Right renal pelvis (tissue), 4 donors: ENCODE measurements around the gene MVP. TPM values are rescaled to one million over a fixed set of nuclear protein-coding genes. Genes with fewer than 3 reads are reported as not detected.
"Not testable (repeated sequence)": the region's sequence is repeated elsewhere in the genome, so short reads cannot be mapped to it uniquely, and the experiment has no call there.

Experiments used
- DNase-seq, 4 donors: peaks; one replicate each; pipeline ENCODE4 v3.0.0-alpha.2; 2013; ENCODE audit warnings: low read depth in 4 of 4, low spot score in 3 of 4, missing footprints in 1 of 4
- polyA plus RNA-seq, 4 donors: library from polyadenylated mRNA; unstranded; fragments of 120-200 nt; gene quantifications; one replicate each; pipeline ENCODE4 v1.2.1, GENCODE V29; 2013; ENCODE audit not compliant: insufficient read length in 4 of 4

MVP gene
- polyA plus RNA-seq: 10 to 100 TPM; 17.7 to 23.6 (median 21.5) TPM

DNA sequence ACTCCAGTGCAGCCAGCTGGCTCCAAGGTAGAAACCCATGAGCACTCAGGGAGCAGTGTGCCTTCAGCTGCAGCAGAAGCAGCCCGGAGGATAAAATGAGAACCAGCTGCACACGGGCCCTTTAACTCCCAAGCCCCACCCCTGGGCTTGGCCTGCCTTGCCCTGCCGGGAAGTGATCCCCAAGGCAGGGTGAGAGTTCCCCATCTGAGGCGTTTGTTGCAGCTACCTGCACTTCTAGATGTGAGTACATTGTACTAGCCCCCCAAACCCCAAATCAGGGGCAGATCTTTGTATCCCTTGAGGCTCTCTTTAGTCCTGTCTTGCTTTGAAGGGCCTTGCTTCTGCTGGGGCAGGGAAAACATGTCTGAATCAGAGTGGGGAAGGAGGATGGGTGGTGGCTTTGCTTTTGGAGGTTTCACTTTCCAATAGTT is at the start of gene MVP:
Gene MVP (plus strand): TSS at position 192 of the 431 bp plus-strand sequence. CDS start 10,088 bp downstream, outside the sequence.
- no peak for DNase-seq

DNA sequence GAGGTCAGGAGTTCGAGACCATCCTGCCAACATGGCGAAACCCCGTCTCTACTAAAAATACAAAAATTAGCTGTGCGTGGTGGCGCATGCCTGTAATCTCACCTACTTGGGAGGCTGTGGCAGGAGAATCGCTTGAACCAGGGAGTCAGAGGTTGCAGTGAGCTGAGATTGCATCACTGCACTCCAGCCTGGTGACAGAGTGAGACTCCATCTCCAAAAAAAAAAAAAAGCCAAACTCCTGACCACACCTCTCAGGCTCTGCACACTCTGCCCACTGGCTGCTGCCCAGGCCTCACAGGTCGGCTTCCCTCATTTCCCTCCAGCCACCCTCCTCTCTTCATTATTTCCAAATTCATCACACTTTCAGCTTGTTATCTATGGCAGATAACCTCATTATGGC is 47.9 kb upstream of the MVP start:
- DNase-seq: not testable (repeated sequence)

DNA sequence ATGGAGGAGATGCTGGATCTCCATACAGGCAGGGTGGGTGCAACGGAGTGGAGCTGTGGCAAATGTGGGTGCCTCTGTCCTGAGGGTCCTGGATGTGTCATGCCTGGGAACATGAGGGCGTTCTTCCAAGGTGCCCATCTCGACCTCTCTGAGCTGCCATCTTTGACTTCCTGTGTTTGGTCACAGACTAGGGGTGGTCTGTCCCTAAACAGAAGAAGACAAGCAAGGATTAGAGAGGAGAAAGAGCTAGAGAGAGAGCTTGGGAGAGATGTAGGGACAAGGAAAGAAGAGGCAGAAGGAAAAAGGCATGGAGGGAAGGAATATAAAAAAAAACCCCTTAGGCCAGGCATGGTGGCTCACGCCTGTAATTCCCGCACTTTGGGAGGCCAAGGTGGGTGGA is 45.5 kb upstream of the MVP start:
- DNase-seq: no peak

DNA sequence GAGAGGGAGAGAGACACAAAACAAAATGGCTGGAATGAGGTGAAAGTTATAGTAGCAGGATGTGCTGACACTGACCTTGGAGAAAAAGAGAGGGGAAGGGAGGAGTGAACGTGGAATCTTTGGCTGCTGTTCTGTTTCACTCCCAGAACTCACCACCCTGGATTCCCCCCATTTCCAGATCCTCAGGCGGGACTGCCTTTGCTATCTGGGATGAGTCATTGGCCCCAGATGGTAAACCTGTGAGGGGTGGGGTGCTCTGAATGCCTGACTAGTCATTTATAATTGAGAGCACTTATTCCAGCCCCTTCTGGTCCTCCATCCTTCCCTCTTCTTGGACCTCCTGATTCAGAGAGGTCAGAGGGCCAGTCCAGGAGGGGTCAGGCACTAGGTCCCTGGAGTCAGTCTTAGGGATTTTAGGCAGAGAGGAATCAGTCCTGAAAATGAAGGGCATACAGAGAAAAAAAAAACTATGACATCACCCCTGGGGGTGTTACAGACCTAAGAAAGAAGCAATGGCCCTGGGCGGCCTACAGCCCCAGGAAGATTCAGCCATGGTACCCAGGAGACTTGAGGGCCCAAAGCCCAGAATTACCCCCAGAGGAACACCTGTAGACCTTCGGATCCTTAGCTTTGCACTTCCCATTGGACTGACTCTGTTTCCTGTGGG is 44.4 kb upstream of the MVP start:
- no peak for DNase-seq

DNA sequence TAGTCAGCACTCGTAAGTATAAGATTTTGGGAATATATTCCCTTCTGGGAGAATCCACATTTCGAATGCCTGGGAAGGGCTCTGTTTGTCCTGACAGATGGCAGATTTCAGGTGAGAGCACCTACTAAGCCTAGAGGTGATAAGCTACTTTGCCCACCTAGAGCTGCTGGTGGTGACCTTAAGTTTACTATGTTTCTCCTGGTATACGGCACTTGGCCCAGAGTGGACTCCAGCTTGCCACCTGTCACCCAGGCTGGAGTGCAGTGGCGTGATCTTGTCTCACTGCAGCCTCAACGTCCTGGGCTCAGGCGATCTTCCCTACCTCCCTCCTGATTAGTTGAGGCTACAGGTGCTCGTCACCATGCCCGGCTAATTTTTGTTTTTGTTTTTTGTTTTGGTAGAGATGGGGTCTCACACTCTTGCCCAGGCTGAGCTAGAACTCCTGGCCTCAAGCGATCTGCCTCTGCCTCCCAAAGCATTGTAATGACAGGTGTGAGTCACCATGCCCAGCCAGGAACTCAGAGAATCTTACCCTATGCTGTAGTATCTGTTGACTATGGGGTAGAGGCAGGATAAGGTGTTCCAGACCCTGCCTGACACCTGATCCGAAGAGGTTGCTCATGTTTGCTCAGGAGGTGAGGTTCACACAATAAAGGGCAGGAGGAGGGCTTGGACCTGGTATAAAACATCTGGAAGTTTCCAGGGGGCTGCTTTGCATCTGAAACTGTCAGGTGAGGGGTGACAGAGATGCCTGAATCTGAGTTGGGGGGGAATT is 42.5 kb upstream of the MVP start, which contains the start of gene ZG16:
Gene ZG16 (plus strand): TSS at position 681 of the 775 bp plus-strand sequence. CDS start 1,011 bp downstream, outside the sequence.
- no peak for DNase-seq

DNA sequence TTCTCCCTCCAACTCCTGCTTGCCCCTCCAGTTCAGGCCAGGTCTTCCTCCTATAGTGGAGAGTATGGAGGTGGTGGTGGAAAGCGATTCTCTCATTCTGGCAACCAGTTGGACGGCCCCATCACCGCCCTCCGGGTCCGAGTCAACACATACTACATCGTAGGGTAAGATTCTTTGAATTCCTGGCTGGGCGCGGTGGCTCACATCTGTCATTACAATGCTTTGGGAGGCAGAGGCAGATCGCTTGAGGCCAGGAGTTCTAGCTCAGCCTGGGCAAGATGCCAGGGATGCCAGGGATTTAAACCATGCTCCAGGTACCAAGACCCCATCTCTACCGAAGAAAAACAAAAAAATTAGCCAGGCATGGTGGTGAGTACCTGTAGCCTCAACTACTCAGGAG is 40.8 kb upstream of the MVP start:
- DNase-seq: no peak

DNA sequence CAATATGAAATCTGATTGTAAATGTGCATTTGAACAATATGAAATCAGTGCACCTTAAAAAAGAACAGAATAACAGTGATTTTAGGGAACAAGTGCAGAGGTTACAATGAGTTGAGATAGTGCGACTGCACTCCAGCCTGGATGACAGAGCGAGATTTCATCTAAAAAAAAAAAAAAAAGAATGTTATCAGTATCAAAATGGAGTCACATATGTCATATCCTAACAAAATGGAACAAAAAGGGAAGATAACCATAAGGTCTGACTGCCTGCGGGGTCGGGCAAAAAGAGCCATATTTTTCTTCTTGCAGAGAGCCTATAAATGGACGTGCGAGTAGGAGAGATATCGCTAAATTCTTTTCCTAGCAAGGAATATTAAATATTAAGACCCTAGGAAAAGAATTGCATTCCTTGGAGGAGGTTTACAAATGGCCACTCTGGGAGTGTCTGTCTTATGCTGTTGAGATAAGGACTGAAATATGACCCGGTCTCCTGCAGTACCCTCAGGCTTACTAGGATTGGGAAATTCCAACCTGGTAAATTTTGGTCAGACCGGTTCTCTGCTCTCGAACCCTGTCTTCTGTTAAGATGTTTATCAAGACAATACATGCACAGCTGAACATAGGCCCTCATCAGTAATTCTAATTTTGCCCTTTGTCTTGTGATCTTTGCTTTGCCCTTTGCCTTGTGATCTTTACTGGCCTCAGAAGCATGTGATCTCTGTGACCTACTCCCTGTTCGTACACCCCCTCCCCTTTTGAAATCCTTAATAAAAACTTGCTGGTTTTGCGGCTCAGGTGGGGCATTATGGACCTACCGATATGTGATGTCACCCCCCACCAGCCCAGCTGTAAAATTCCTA is 36.9 kb upstream of the MVP start:
- DNase-seq: not testable (repeated sequence)

DNA sequence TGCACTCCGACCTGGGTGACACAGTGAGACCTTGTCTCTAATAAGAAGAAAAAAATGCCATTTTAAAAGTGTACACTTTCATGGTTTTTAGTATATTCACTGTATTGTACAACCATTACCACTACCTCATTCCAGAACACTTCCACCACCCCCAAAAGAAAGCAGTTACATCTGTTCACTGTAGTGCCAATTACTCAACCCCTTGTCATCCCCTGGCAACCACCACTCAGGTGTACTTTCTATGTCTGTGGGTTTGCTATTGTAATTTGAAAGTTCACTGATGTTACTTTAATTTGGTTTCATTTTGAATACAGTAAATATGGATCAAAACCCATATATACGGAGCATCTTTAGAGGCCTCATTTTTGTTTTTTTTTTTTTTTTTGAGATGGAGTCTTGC is 36.1 kb upstream of the MVP start:
- DNase-seq: no peak

DNA sequence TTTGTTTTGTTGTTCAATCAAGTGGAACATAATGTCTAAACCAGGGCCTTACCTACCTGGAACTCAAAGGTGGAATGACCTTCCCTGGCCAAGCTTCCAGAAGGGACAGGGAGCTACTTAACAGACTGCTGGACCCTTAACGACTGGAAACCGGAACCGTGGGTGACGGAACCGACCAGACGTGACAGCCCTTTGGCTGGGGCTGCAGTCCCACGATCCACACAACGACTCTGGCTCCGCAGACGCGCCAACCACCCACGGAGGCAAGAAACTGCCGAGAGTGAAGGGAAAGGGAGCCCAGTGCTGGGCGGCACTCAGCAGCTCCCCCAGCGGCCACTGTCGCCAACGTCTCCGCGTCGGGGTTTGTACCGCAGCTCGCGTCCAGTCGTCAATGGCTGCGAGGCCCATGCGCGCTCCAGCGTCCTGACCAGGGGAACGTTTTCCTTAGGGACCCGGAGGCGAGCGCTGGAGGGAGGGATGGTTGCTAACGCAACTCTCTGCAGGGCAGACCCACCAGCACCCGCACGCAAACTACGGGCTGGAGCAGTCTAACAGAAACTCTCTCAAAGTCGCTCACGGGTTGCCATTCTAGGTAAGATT is 35.3 kb upstream of the MVP start:
- peak in 1 of 4 donors; percentile 44 for DNase-seq

DNA sequence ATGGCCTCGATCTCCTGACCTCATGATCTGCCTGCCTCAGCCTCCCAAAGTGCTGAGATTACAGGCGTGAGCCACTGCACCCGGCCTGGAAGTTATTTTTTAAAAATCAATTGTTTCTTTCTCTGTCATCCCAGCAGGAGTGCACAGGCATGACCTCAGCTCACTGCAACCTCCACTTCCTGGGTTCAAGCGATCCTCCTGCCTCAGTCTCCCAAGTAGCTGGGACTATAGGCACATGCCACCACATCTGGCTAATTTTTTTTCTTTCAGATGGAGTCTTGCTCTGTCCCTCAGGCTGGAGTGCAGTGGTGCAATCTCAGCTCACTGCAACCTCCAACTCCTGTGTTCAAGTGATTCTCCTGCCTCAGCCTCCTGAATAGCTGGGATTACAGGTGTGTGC is 33.1 kb upstream of the MVP start:
- not testable (repeated sequence) for DNase-seq

DNA sequence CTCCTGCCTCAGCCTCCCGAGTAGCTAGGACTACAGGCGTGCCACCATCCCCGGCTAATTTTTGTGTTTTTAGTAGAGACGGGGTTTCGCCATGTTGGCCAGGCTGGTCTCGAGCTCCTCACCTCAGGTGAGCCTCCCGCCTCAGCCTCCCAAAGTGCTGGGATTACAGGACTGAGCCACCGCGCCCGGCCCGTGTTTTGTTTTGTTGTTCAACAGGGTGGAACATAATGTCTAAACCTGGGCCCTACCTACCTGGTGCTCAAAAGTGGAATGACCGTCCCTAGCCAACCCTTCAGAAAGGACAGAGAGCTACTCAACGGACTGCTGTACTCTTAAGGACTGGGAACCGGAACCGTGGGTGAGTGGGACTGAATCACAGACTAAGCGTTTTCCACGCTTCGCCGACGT is 30.5 kb upstream of the MVP start:
- DNase-seq: no peak

DNA sequence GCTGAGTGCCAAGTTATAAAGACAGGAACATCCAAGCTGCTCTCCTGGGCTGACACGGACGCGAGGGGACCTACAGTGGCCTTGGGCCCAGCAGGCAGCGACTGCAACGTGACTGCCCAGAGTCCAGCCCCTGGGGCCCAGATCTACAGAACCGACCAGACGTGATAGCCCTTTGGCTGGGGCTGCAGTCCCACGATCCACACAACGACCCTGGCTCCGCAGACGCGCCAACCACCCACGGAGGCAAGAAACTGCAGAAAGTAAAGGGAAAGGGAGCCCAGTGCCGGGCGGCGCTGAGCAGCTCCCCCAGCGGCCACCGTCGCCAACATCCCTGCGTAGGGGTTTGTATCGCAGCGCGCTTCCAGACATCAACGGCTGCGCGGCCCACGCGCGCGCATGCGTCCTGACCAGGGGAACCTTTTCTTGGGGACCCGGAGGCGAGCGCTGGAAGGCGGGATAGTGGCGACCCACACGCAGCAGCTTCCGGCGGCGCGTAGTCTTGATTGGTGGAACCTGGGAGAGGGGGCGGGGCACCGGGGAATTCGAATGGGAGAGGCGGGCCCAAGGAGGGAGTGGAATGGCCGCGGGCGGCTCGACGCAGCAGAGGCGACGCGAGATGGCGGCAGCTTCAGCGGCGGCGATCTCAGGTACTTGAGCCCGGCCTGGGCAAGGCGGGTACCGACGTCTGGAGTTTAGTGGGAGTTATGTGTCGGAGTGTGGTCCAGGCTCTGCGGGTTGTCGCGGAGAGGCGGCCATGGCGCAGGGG is 29.9 kb upstream of the MVP start, which contains the start of gene KIF22:
Gene KIF22 (plus strand): TSS at position 569 of the 766 bp plus-strand sequence. CDS start 9 bp downstream, at position 578.
- DNase-seq: peak; percentile 97 to 99 (median 98)

DNA sequence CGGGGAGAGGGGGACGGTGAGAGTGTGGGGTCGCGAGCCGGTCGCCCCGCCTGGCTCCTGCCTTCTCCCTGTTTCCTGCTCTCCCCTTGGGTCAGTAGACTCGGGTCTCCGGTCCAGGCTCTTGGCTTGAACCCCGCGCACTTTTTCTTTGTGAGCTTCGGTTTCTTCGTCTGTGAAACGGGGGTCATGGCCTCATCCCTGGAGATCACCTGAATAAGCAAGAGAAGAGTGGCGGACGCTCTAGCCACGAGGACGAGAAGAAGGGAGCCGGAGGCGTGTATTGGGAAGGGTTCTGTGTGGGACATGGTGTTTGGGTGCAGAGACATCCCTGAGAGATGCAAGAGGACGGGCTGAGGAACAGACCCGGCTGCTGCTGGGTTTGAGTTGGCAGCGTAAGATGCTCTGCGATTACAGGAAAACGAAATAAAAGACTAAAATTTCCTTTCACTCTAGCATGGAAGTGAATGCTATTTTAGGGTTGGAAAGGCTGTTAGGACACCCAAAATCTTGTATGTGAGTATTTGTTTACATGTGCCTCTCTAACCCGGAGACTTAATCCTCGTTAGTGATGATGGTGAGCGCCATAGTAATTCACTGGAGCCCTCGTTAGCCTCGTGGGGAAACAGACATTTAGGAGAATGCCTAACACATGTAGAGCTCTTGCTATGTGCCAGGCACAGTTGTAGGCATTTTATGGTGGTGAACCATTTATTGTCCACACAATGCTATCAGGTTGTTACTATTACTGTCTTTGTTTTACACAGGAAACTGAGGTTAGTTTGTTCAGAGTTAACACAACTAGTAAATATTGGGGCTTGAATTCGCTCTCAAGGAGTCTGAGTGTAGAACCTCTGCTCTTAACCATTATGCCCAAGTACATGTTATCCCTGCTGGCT is 29.1 kb upstream of the MVP start:
- DNase-seq: no peak

DNA sequence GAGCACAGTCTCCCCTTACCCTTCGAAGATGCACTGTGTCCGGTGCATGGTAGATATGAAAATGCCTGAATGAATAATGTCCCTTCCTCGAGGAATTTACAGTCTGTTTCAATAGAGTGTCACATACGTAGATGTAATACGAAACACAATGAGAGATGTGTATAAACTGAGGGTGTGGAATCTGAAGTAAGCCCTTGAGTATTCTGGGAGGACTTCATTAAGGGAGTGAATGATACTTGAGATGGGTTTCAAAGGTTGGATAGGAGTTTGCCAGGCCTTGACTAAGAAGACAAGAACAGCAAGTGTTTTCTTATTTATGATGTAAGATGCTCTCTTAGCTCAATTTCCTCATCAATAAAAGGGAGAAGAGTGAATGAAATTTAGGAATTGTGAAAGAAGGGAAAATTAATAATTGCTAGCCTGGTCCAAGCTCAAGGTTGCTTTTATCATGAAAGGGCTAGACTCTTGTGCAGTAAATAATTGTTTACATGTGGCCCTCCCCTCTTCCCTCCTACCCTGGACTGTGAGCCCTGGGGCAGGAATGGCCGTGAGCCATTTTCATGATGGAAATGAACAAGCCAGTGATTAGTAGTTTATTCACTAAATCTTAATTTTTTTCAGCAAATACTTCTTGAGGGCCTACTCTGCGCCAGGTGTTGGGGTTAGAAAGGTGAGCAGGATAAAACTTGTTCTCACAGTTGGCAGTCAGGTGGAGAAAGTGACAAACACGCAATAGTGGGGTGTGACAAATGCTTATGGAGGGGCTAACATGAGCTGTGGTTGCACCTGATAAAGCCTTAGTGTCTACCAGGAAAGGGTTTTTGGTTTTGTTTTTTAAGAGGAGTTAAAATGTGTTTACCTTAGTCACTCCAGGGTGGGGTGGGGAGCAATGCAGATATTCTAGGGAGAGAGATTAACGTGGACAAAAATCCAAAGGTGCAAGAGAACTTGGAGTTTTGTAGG is 28.1 kb upstream of the MVP start:
- no peak for DNase-seq

DNA sequence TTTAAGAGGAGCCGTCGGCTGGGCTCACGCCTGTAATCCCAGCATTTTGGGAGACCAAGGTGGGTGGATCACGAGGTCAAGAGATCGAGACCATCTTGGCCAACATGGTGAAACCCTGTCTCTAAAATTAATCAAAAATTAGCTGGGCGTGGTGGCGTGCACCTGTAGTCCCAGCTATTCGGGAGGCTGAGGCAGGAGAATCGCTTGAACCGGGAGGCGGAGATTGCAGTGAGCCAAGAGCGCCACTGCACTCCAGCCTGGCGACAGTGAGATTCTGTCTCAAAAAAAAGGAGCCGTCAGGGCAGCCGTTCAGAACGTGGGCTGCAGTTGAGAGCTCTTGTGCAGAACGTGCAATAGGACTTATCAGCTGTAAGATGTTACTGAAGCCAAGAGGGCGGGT is 27.1 kb upstream of the MVP start:
- not testable (repeated sequence) for DNase-seq

DNA sequence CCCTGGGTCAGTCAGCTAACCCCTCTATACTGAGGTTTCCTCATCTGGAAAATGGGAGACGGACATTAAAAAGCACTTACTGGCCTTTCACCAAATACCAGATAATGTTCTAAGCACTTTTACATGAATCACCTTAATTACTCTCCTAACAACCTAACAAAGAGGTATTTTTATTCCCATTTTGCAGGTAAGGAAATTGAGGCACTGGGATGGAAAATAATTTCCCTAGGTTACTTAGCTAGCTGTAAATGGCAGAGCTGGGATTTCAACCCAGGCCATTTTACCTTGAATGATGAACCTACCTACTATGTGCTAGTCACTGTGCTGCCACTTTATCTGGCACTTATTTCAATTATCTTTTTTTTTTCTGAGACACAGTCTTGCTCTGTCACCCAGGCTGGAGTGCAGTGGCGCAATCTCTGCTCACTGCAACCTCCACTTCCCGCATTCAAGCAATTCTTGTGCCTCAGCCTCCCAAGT is 26.0 kb upstream of the MVP start:
- DNase-seq: no peak

DNA sequence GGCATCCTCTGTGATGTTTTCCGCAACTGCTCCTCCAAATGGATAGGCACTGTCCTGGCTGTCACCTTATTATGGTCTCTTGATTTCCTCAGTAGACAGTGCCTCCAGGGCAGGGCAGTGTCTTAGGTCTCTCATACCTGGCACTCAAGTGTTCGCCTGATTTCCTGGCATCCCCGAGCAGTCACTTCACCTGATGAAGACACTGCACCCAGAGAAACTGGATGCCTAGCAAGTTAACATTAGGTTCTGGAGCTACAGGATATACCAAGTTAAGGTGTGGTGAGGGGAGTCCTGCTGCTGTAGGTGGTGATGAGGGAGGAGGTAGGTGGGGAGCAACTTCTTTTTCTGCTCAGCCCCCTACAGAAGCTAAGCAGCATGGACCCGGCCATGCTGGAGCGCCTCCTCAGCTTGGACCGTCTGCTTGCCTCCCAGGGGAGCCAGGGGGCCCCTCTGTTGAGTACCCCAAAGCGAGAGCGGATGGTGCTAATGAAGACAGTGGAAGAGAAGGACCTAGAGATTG is 17.8 kb upstream of the MVP start:
- no peak for DNase-seq
